ENCODE measurements around the gene PROX1. TPM values are rescaled to one million over a fixed set of nuclear protein-coding genes. Genes with fewer than 3 reads are reported as not detected.

PROX1 gene
- total RNA-seq, 4 donors from 2014 or later: 1.9 to 3.2 (median 2.5) TPM

- peaks cover 0 to 61% (median 20%) of the 10 kb centered on the region in 3 donors for H3K4me1 ChIP-seq
- no peak overlapping the region for H3K27ac ChIP-seq
- ATAC-seq: no peak
- TF ChIP-seq POLR2AphosphoS5 (IDR thresholded peaks at IDR 0.05): no peak
- TF ChIP-seq POLR2A (IDR thresholded peaks at IDR 0.05): no peak
- no peak for TF ChIP-seq EP300 (IDR thresholded peaks at IDR 0.05)
- TF ChIP-seq CTCF (IDR thresholded peaks at IDR 0.05): no peak
- H3K36me3 ChIP-seq: no peaks in the 10 kb centered on the region
- WGBS, 2 donors (ENCODE audit: low coverage in 1 of 2): 5 to 7% methylated on average over 6 of the region's 6 CpGs
- peak overlapping the region; percentile 68 to 80 for H3K4me3 ChIP-seq
- H3K9me3 ChIP-seq: no peaks in the 10 kb centered on the region
- peaks cover 86% of the 10 kb centered on the region for H3K27me3 ChIP-seq
These were observed 885 bp upstream of the PROX1 start for GRCh38 chr1:213986925-213987250.

GRCh38 chr1:213987422-213987926, 299 bp upstream of the PROX1 start:
- 0% methylated on average over 9 to 18 of the region's 35 CpGs for WGBS, 2 donors (ENCODE audit: low coverage in 1 of 2)
- ATAC-seq: peak; percentile 89
- H3K27me3 ChIP-seq: peaks cover 86% of the 10 kb centered on the region
- H3K36me3 ChIP-seq: no peaks in the 10 kb centered on the region
- no peaks in the 10 kb centered on the region for H3K9me3 ChIP-seq
- no peak for TF ChIP-seq POLR2A (IDR thresholded peaks at IDR 0.05)
- no peak for TF ChIP-seq EP300 (IDR thresholded peaks at IDR 0.05)
- peak overlapping the region; percentile 68 to 80 for H3K4me3 ChIP-seq
- peaks cover 0 to 58% (median 18%) of the 10 kb centered on the region in 3 donors for H3K4me1 ChIP-seq
- H3K27ac ChIP-seq: peak overlapping the region; percentile 12 to 86 (median 80)

GRCh38 chr1:213988507-213989001, 781 bp downstream of the PROX1 start:
- WGBS, 2 donors (ENCODE audit: low coverage in 1 of 2): 1% methylated on average over 15 to 17 of the region's 17 CpGs
- Histone ChIP-seq H3K36me3 (no peaks in the 10 kb centered on the region), H3K27me3 (peaks cover 85% of the 10 kb centered on the region), H3K9me3 (no peaks in the 10 kb centered on the region), H3K4me3 (peak overlapping the region; percentile 68 to 80), H3K27ac (peak overlapping the region in 3 of 4 donors; percentile 79 to 86 (median 82)), H3K4me1 (peaks cover 0 to 48% (median 10%) of the 10 kb centered on the region in 3 donors)
- ATAC-seq: no peak
- TF ChIP-seq EP300 (IDR thresholded peaks at IDR 0.05) (no peak), CTCF (IDR thresholded peaks at IDR 0.05) (no peak), POLR2AphosphoS5 (IDR thresholded peaks at IDR 0.05) (no peak), POLR2A (IDR thresholded peaks at IDR 0.05) (no peak)

GRCh38 chr1:213989002-213989855, 1.5 kb downstream of the PROX1 start:
- peaks cover 0 to 48% (median 10%) of the 10 kb centered on the region in 3 donors for H3K4me1 ChIP-seq
- peak overlapping the region in 2 of 4 donors; percentile 82 to 86 for H3K27ac ChIP-seq
- peak overlapping the region; percentile 68 to 80 for H3K4me3 ChIP-seq
- WGBS, 2 donors (ENCODE audit: low coverage in 1 of 2): 0 to 2% methylated on average over 7 to 13 of the region's 39 CpGs
- ATAC-seq: no peak
- no peaks in the 10 kb centered on the region for H3K36me3 ChIP-seq
- no peak for TF ChIP-seq POLR2A (IDR thresholded peaks at IDR 0.05)
- H3K27me3 ChIP-seq: peaks cover 85% of the 10 kb centered on the region
- no peaks in the 10 kb centered on the region for H3K9me3 ChIP-seq

- 52 to 64% methylated on average over 2 of the region's 2 CpGs for WGBS, 2 donors (ENCODE audit: low coverage in 1 of 2)
- no peaks in the 10 kb centered on the region for H3K36me3 ChIP-seq
- no peak for ATAC-seq
- no peak for TF ChIP-seq POLR2A (IDR thresholded peaks at IDR 0.05)
- no peak for TF ChIP-seq CTCF (IDR thresholded peaks at IDR 0.05)
- TF ChIP-seq POLR2AphosphoS5 (IDR thresholded peaks at IDR 0.05): no peak
- TF ChIP-seq EP300 (IDR thresholded peaks at IDR 0.05): no peak
- no peak overlapping the region for H3K4me3 ChIP-seq
- no peaks in the 10 kb centered on the region for H3K9me3 ChIP-seq
- H3K27me3 ChIP-seq: peaks cover 78% of the 10 kb centered on the region
- H3K27ac ChIP-seq: no peak overlapping the region
- H3K4me1 ChIP-seq: peaks cover 0 to 9% (median 3%) of the 10 kb centered on the region in 3 donors
These were observed 6.2 kb downstream of the PROX1 start for GRCh38 chr1:213993929-213994328.
